Stimulated activated naive CD4-positive, alpha-beta T cell (primary cell): ENCODE results near the gene PAPPA.

ENCODE experiments used
- DNase-seq, 6 experiments: peaks; one replicate each; lab custom pipeline; 2025; lab: John Stamatoyannopoulos, UW

The PAPPA gene

GRCh38 chr9:116316246-116316645 lies 162.7 kb downstream of the PAPPA start:
- no peak for DNase-seq

- no peak for DNase-seq
Measured at GRCh38 chr9:116317503-116317902, 163.9 kb downstream of the PAPPA start.

GRCh38 chr9:116318468-116319374 lies 165.1 kb downstream of the PAPPA start:
- DNase-seq: no peak

- DNase-seq: no peak
Measured at GRCh38 chr9:116319480-116319879, 165.9 kb downstream of the PAPPA start.

- no peak for DNase-seq
Measured at GRCh38 chr9:116320290-116320689, 166.7 kb downstream of the PAPPA start.

GRCh38 chr9:116322521-116322920 lies 168.9 kb downstream of the PAPPA start:
- no peak for DNase-seq

- no peak for DNase-seq
Measured at GRCh38 chr9:116323012-116323411, 169.4 kb downstream of the PAPPA start.

- DNase-seq: no peak
Measured at GRCh38 chr9:116323571-116323970, 170.0 kb downstream of the PAPPA start.

GRCh38 chr9:116325924-116326323 lies 172.3 kb downstream of the PAPPA start:
- DNase-seq: no peak

GRCh38 chr9:116327701-116328405 lies 174.3 kb downstream of the PAPPA start:
- DNase-seq: no peak

GRCh38 chr9:116329470-116329869 lies 175.9 kb downstream of the PAPPA start:
- DNase-seq: no peak

- DNase-seq: no peak
Measured at GRCh38 chr9:116331241-116331640, 177.7 kb downstream of the PAPPA start.

- no peak for DNase-seq
Measured at GRCh38 chr9:116332090-116332489, 178.5 kb downstream of the PAPPA start.

GRCh38 chr9:116333254-116333653 lies 179.7 kb downstream of the PAPPA start:
- DNase-seq: no peak

- DNase-seq: no peak
Measured at GRCh38 chr9:116334546-116335150, 181.1 kb downstream of the PAPPA start.

- no peak for DNase-seq
Measured at GRCh38 chr9:116335392-116335791, 181.8 kb downstream of the PAPPA start.

GRCh38 chr9:116336133-116336862 lies 182.7 kb downstream of the PAPPA start:
- no peak for DNase-seq

GRCh38 chr9:116337015-116337414 lies 183.4 kb downstream of the PAPPA start:
- DNase-seq: no peak

GRCh38 chr9:116340270-116340669 lies 186.7 kb downstream of the PAPPA start:
- DNase-seq: no peak

- DNase-seq: no peak
Measured at GRCh38 chr9:116342061-116342460, 188.5 kb downstream of the PAPPA start.

GRCh38 chr9:116342941-116343340 lies 189.3 kb downstream of the PAPPA start:
- no peak for DNase-seq

- no peak for DNase-seq
Measured at GRCh38 chr9:116344416-116344815, 190.8 kb downstream of the PAPPA start.
